Measurements from ENCODE around the gene CCL13. TPM values are rescaled to one million over a fixed set of nuclear protein-coding genes. Genes with fewer than 3 reads are reported as not detected.

The CCL13 gene
- total and polyA plus RNA-seq, 2 of the 8 experiments (the other 6 are each of a cell fraction or from before 2014, with no cell fraction given), result not detected

- TF ChIP-seq CHD7 (IDR thresholded peaks at IDR 0.05; ENCODE audit: insufficient replicate concordance, low read length) (no peak), POLR2AphosphoS5 (IDR thresholded peaks at IDR 0.05; ENCODE audit: low read depth, low read length) (no peak), JUND (IDR thresholded peaks at IDR 0.05; ENCODE audit: low read length) (no peak), USF2 (IDR thresholded peaks at IDR 0.05; ENCODE audit: low read length) (no peak), RXRA (IDR thresholded peaks at IDR 0.05; ENCODE audit: insufficient read depth, low read depth, low read length) (no peak), CEBPB (IDR thresholded peaks at IDR 0.05; ENCODE audit: low read depth, low read length) (no peak), ASH2L (IDR thresholded peaks at IDR 0.05; ENCODE audit: low read length) (no peak), TEAD4 (IDR thresholded peaks at IDR 0.05; ENCODE audit: low read depth, low read length) (no peak), CREB1 (IDR thresholded peaks at IDR 0.05) (no peak), BACH1 (IDR thresholded peaks at IDR 0.05; ENCODE audit: low read length) (no peak), SRF (IDR thresholded peaks at IDR 0.05; ENCODE audit: low read depth, low read length) (no peak), CHD1 (IDR thresholded peaks at IDR 0.05; ENCODE audit: low read depth, low read length) (no peak), CHD2 (IDR thresholded peaks at IDR 0.05; ENCODE audit: low read length) (no peak)
These were observed 43.1 kb upstream of the CCL13 start (continued) for GRCh38 chr17:34313164-34313563.
